H1 (cell line): ENCODE results near the gene CLP1. TPM values are rescaled to one million over a fixed set of nuclear protein-coding genes. Genes with fewer than 3 reads are reported as not detected.

Experiments
- CTCF ChIA-PET: fragments of 300-600 bp; sonication (Branson Sonifier 250); formaldehyde crosslinking; loops from one replicate; lab custom pipeline; 2021; ENCODE audit not compliant: partially characterized antibody; lab: Charles Lee
- POLR2A ChIA-PET: fragments of 300-600 bp; sonication (Branson Sonifier 250); formaldehyde crosslinking; loops from one replicate; lab custom pipeline; 2021; ENCODE audit warnings: inconsistent platforms; ENCODE audit not compliant: partially characterized antibody; lab: Charles Lee
- DNase-seq, 2 experiments: peaks; one replicate each; pipeline versions ENCODE4 v3.0.0 to v3.0.0-alpha.2; 2010 to 2022; ENCODE audit warnings: low spot score in 2 of 2, low read depth in 1 of 2, mixed read lengths in 1 of 2
- FAIRE-seq: peaks from 2 replicates; lab custom pipeline; 2011; peaks lifted over from hg19 to GRCh38; lab: Jason Lieb, UNC
- H2AFZ ChIP-seq: 2 replicates; pipeline ENCODE4 v1.8.1; 2012; ENCODE audit warnings: low read length, inconsistent platforms
- H2AK5ac ChIP-seq: 2 replicates; pipeline ENCODE4 v1.6.1; 2013; ENCODE audit warnings: low read depth, low read length
- H2BK120ac ChIP-seq: replicated peaks from 2 replicates; pipeline ENCODE3; 2013; ENCODE audit warnings: low read depth, low read length, inconsistent platforms
- H2BK12ac ChIP-seq: 2 replicates; pipeline ENCODE4 v1.6.1; 2013; ENCODE audit warnings: low read depth, low read length
- H2BK15ac ChIP-seq: 2 replicates; pipeline ENCODE4 v1.6.1; 2013; ENCODE audit warnings: low read length
- H2BK20ac ChIP-seq: 2 replicates; pipeline ENCODE4 v1.6.1; 2013; ENCODE audit warnings: low read length
- H2BK5ac ChIP-seq: 2 replicates; pipeline ENCODE4 v1.6.1; 2013; ENCODE audit warnings: low read depth, low read length
- H3K14ac ChIP-seq: 2 replicates; pipeline ENCODE4 v1.6.1; 2013; ENCODE audit warnings: inconsistent platforms; ENCODE audit not compliant: insufficient read length
- H3K18ac ChIP-seq: 2 replicates; pipeline ENCODE4 v1.6.1; 2013; ENCODE audit warnings: low read length; ENCODE audit errors: extremely low read depth
- H3K23ac ChIP-seq: 2 replicates; pipeline ENCODE4 v1.6.1; 2013; ENCODE audit warnings: inconsistent platforms; ENCODE audit not compliant: insufficient read length
- H3K23me2 ChIP-seq: 2 replicates; pipeline ENCODE4 v1.6.1; 2013; ENCODE audit warnings: low read depth, low read length
- H3K27ac ChIP-seq: 2 replicates; pipeline ENCODE4 v1.6.1; 2011; ENCODE audit warnings: low read depth, low read length, inconsistent platforms
- H3K27me3 ChIP-seq, 4 experiments: replicated peaks in 1 of 4; 1 replicate in 1 of 4; 2 replicates in 3 of 4; pipeline versions ENCODE4 v1.6.1 to v1.8.1; 2011 to 2013; ENCODE audit warnings: low read length in 3 of 4, mild to moderate bottlenecking in 3 of 4, inconsistent platforms in 2 of 4, mixed read lengths in 2 of 4, moderate library complexity in 1 of 4; ENCODE audit not compliant: control insufficient read depth in 3 of 4, insufficient read depth in 3 of 4; ENCODE audit errors: extremely low read depth in 1 of 4
- H3K36me3 ChIP-seq, 4 experiments: 2 replicates each; pipeline versions ENCODE4 v1.6.1 to v1.8.1; 2011 to 2013; ENCODE audit warnings: mild to moderate bottlenecking in 4 of 4, low read length in 3 of 4, moderate library complexity in 2 of 4, control low read depth in 1 of 4, inconsistent platforms in 1 of 4; ENCODE audit not compliant: insufficient read depth in 4 of 4, control insufficient read depth in 2 of 4
- H3K4ac ChIP-seq: replicated peaks from 2 replicates; pipeline ENCODE3; 2013; ENCODE audit warnings: low read length, low read depth, mixed read lengths, inconsistent platforms; ENCODE audit not compliant: insufficient read length
- H3K4me1 ChIP-seq, 4 experiments: replicated peaks in 1 of 4; 1 replicate in 1 of 4; 2 replicates in 3 of 4; pipeline versions ENCODE4 v1.6.1 to v1.8.1; 2011 to 2013; ENCODE audit warnings: low read length in 3 of 4, inconsistent platforms in 2 of 4, mixed read lengths in 1 of 4; ENCODE audit not compliant: insufficient read depth in 4 of 4, control insufficient read depth in 3 of 4
- H3K4me2 ChIP-seq, 2 experiments: 2 replicates each; pipeline versions ENCODE4 v1.6.1 to v1.8.1; 2011 to 2013; ENCODE audit warnings: low read depth in 2 of 2, low read length in 2 of 2, control low read depth in 1 of 2, inconsistent platforms in 1 of 2, mild to moderate bottlenecking in 1 of 2; ENCODE audit not compliant: insufficient read depth in 1 of 2
- H3K4me3 ChIP-seq, 4 experiments: fragments of 200-600, 300-600 bp in 1 of 4; sonication (generic), shearing (Covaris generic), sonication (Bioruptor Twin) in 1 of 4; 2 replicates each; pipeline versions ENCODE4 v1.5.1 to v1.8.1; 2011 to 2016; ENCODE audit warnings: low read length in 4 of 4, low read depth in 3 of 4, control low read depth in 2 of 4, inconsistent platforms in 2 of 4, mild to moderate bottlenecking in 2 of 4, mixed read lengths in 1 of 4, moderate library complexity in 1 of 4; ENCODE audit not compliant: insufficient read depth in 2 of 4; ENCODE audit errors: extremely low read depth in 1 of 4
- H3K56ac ChIP-seq: replicated peaks from 2 replicates; pipeline ENCODE3; 2013; ENCODE audit warnings: low read depth, mild to moderate bottlenecking, mixed read lengths, low read length, inconsistent platforms; ENCODE audit not compliant: insufficient read length
- H3K79me1 ChIP-seq: 2 replicates; pipeline ENCODE4 v1.6.1; 2013; ENCODE audit warnings: low read depth, low read length, control low read depth
- H3K79me2 ChIP-seq, 2 experiments: 2 replicates each; pipeline versions ENCODE4 v1.6.1 to v1.8.1; 2012 to 2013; ENCODE audit warnings: low read length in 2 of 2, mild to moderate bottlenecking in 2 of 2, inconsistent platforms in 1 of 2; ENCODE audit not compliant: insufficient read depth in 2 of 2, control insufficient read depth in 1 of 2
- H3K9ac ChIP-seq, 4 experiments: replicated peaks in 1 of 4; 1 replicate in 1 of 4; 2 replicates in 3 of 4; pipeline versions ENCODE4 v1.6.1 to v1.8.1; 2011 to 2013; ENCODE audit warnings: low read depth in 3 of 4, low read length in 3 of 4, control low read depth in 2 of 4, mild to moderate bottlenecking in 2 of 4, moderate library complexity in 2 of 4, inconsistent platforms in 1 of 4; ENCODE audit errors: extremely low read depth in 1 of 4
- H3K9me3 ChIP-seq, 2 experiments: 2 replicates each; pipeline versions ENCODE4 v1.6.1 to v1.8.1; 2012 to 2013; ENCODE audit warnings: mild to moderate bottlenecking in 2 of 2, moderate library complexity in 2 of 2, control low read depth in 1 of 2, inconsistent platforms in 1 of 2, low read depth in 1 of 2, low read length in 1 of 2, mixed read lengths in 1 of 2; ENCODE audit not compliant: insufficient read depth in 2 of 2
- H4K20me1 ChIP-seq, 2 experiments: replicated peaks in 1 of 2; 2 replicates each; pipeline versions ENCODE3 to v1.8.1; 2011 to 2013; ENCODE audit warnings: inconsistent platforms in 2 of 2, low read length in 2 of 2, mild to moderate bottlenecking in 1 of 2; ENCODE audit not compliant: insufficient read depth in 2 of 2, control insufficient read depth in 1 of 2
- H4K5ac ChIP-seq: 2 replicates; pipeline ENCODE4 v1.6.1; 2013; ENCODE audit warnings: low read length, low read depth, mixed read lengths, inconsistent platforms; ENCODE audit not compliant: insufficient read length
- H4K8ac ChIP-seq: 2 replicates; pipeline ENCODE4 v1.8.0; 2013; ENCODE audit warnings: mild to moderate bottlenecking, moderate library complexity, low read length, inconsistent platforms; ENCODE audit not compliant: insufficient read depth; ENCODE audit errors: extremely low read depth
- H4K91ac ChIP-seq: replicated peaks from 2 replicates; pipeline ENCODE3; 2013; ENCODE audit warnings: low read length, mixed read lengths, inconsistent platforms; ENCODE audit not compliant: insufficient read length
- CEBPB ChIP-seq: IDR thresholded peaks from 2 replicates; pipeline ENCODE4 v1.6.1; 2012; ENCODE audit warnings: low read depth, low read length
- HDAC2 ChIP-seq, 2 experiments: fragments of 300-600 bp in 1 of 2; sonication (generic) in 1 of 2; IDR thresholded peaks; 2 replicates each; pipeline ENCODE4 v1.6.1; 2011 to 2012; ENCODE audit warnings: low read depth in 2 of 2, low read length in 2 of 2, mild to moderate bottlenecking in 2 of 2, moderate library complexity in 2 of 2, borderline replicate concordance in 1 of 2, inconsistent platforms in 1 of 2
- JUN ChIP-seq: IDR thresholded peaks from 2 replicates; pipeline ENCODE4 v1.6.1; 2011; ENCODE audit warnings: low read depth, mild to moderate bottlenecking, improper control_type of control experiment, low read length
- JUND ChIP-seq: IDR thresholded peaks from 2 replicates; pipeline ENCODE4 v1.6.1; 2011; ENCODE audit warnings: mild to moderate bottlenecking, improper control_type of control experiment, low read length
- NANOG ChIP-seq: IDR thresholded peaks from 2 replicates; pipeline ENCODE4 v1.6.1; 2011; ENCODE audit warnings: low read length, low read depth, mild to moderate bottlenecking, inconsistent platforms; ENCODE audit not compliant: insufficient read depth, poor library complexity, severe bottlenecking
- RAD21 ChIP-seq, 2 experiments: IDR thresholded peaks in 1 of 2; conservative IDR thresholded peaks in 1 of 2; 2 replicates each; pipeline ENCODE4 v1.6.1; 2011; ENCODE audit warnings: low read depth in 2 of 2, low read length in 2 of 2, improper control_type of control experiment in 1 of 2, inconsistent platforms in 1 of 2, mild to moderate bottlenecking in 1 of 2, moderate library complexity in 1 of 2
- RFX5 ChIP-seq: IDR thresholded peaks from 2 replicates; pipeline ENCODE4 v1.6.1; 2011; ENCODE audit warnings: low read depth, low read length, improper control_type of control experiment, borderline replicate concordance
- TAF1 ChIP-seq: IDR thresholded peaks from 2 replicates; pipeline ENCODE4 v1.6.1; 2011; ENCODE audit warnings: mild to moderate bottlenecking, low read depth, low read length
- USF2 ChIP-seq: IDR thresholded peaks from 2 replicates; pipeline ENCODE4 v1.6.1; 2011; ENCODE audit warnings: low read length, improper control_type of control experiment
- WGBS, 2 experiments: shearing (Covaris generic) in 1 of 2; methylation state at CpG; one replicate each; pipeline versions ENCODE4 v1.1.6 to v1.1.7; 2013 to 2015; ENCODE audit warnings: low lambda C conversion rate in 2 of 2, mixed read lengths in 2 of 2, inconsistent platforms in 1 of 2, low coverage in 1 of 2, missing lambda C conversion rate in 1 of 2; ENCODE audit not compliant: insufficient replicate concordance in 2 of 2, insufficient coverage in 1 of 2, insufficient read length in 1 of 2; ENCODE audit errors: extremely low coverage in 1 of 2, missing lambda C conversion rate in 1 of 2; 5-methylcytosine and 5-hydroxymethylcytosine counted together
- polyA plus RNA-seq, 7 experiments: library from polyadenylated mRNA; depleted of rRNA in 3 of 7; stranded (reverse) in 5 of 7; unstranded in 2 of 7; fragments of >200 nt in 5 of 7; fragments of 200-250 nt in 2 of 7; gene quantifications; 1 replicate in 5 of 7; 2 replicates in 1 of 7; 4 replicates in 1 of 7; pipeline versions ENCODE4 v1.2.1 to v1.2.3, GENCODE V29; 2011 to 2013; ENCODE audit warnings: missing spikeins in 2 of 7, mixed read lengths in 2 of 7
- total RNA-seq: library from RNA; stranded (reverse); fragmentation: NEBNext Ultra II Directional; extraction: Animal tissue kit (Norgen Biotek cat#: 25700); gene quantifications from 2 replicates; pipeline ENCODE4 v1.2.1, GENCODE V29; 2021

The CLP1 gene
- total and polyA plus RNA-seq, 2 of the 8 experiments (the other 6 are each of a cell fraction or from before 2014, with no cell fraction given) = 29.4 to 29.9 TPM

- no peak overlapping the region for H3K23ac ChIP-seq
- H4K20me1 ChIP-seq = peaks cover 14 to 21% of the 10 kb centered on the region in 2 experiments
- peaks cover 10% of the 10 kb centered on the region; the same call in 1 of the 2 replicates for H3K79me1 ChIP-seq
- peak overlapping the region; percentile 97; the same call in 1 of the 2 replicates for H4K8ac ChIP-seq
- peak overlapping the region; percentile 99; the same call in 1 of the 2 replicates for H2BK15ac ChIP-seq
- peaks cover 9 to 23% (median 13%) of the 10 kb centered on the region in 4 experiments; a peak in 6 of 8 replicates for H3K36me3 ChIP-seq
- H3K14ac ChIP-seq = peak overlapping the region; percentile 9
- H2BK12ac ChIP-seq = peak overlapping the region; percentile 99
- H3K9me3 ChIP-seq = no peaks in the 10 kb centered on the region
- 5% methylated on average over 10 of the region's 47 CpGs; no CpG with 5 or more reads in 1 of the 2 experiments for WGBS, 2 experiments
- H3K9ac ChIP-seq = peak overlapping the region; percentile 97 to 100 (median 99)
- no peaks in the 10 kb centered on the region; a peak in 1 of 7 replicates for H3K27me3 ChIP-seq
- peak overlapping the region; percentile 94 to 100 (median 98) for H3K4me3 ChIP-seq
- DNase-seq (peak; percentile 86 to 89), FAIRE-seq (peak; percentile 88)
- peak overlapping the region; percentile 99 for H4K91ac ChIP-seq
- peaks cover 11 to 31% (median 22%) of the 10 kb centered on the region in 4 experiments for H3K4me1 ChIP-seq
- H2AFZ ChIP-seq = no peak overlapping the region
- peak overlapping the region; percentile 69 to 94 for H3K4me2 ChIP-seq
- H3K18ac ChIP-seq = peak overlapping the region; percentile 100
- H4K5ac ChIP-seq = peak overlapping the region; percentile 95
- H3K23me2 ChIP-seq = peaks cover 17% of the 10 kb centered on the region
- peak overlapping the region; percentile 75; the same call in 1 of the 2 replicates for H2BK20ac ChIP-seq
- peak overlapping the region; percentile 100 for H2BK5ac ChIP-seq
- H2BK120ac ChIP-seq = peak overlapping the region; percentile 89
- POLR2A ChIA-PET = interaction anchor here (0.7 to 29.6 kb wide), 27 partner anchors 6 to 924 kb away, joined by 3 to 1546 read pairs (median 17); partner anchors contain the start of genes CLP1, MED19, RTN4RL2 and SERPING1
- peak overlapping the region; percentile 98 for H3K27ac ChIP-seq
- peak overlapping the region; percentile 99 for H3K4ac ChIP-seq
- CTCF ChIA-PET = interaction anchor here (0.5 to 14.3 kb wide), 7 partner anchors 10 to 121 kb away, joined by 3 to 357 read pairs (median 30); partner anchors contain the start of genes SERPING1, UBE2L6 and YPEL4
- peaks cover 0 to 38% of the 10 kb centered on the region in 2 experiments; a peak in 2 of 4 replicates for H3K79me2 ChIP-seq
- H3K56ac ChIP-seq = peak overlapping the region; percentile 95
- peak overlapping the region; percentile 99 for H2AK5ac ChIP-seq
- TF ChIP-seq CEBPB (no peak), JUN (no peak), JUND (no peak), TAF1 (peak; percentile 96), HDAC2 (IDR thresholded peaks at IDR 0.05; ENCODE audit: borderline replicate concordance in 1 of 2, low read depth in 2 of 2, low read length in 2 of 2) (no peak), RFX5 (no peak), USF2 (no peak), RAD21 (IDR thresholded peaks at IDR 0.05 in 1 of 2, conservative IDR thresholded peaks at IDR 0.05 in 1 of 2; ENCODE audit: low read depth in 2 of 2, low read length in 2 of 2) (no peak), NANOG (no peak)
Observed at GRCh38 chr11:57638005-57638781, 19.4 kb upstream of the CLP1 start.
